Activated T-cell treated with anti-CD3 and anti-CD28 coated beads for 1 hour (primary cell): ENCODE data around the gene NOTO.
A peak's percentile ranks its signal among the peaks of the same experiment; 100 is the strongest.

Experiments
- DNase-seq: peaks from one replicate; pipeline ENCODE4 v3.0.0-alpha.2; 2020; ENCODE audit warnings: low read depth

Gene NOTO

DNA sequence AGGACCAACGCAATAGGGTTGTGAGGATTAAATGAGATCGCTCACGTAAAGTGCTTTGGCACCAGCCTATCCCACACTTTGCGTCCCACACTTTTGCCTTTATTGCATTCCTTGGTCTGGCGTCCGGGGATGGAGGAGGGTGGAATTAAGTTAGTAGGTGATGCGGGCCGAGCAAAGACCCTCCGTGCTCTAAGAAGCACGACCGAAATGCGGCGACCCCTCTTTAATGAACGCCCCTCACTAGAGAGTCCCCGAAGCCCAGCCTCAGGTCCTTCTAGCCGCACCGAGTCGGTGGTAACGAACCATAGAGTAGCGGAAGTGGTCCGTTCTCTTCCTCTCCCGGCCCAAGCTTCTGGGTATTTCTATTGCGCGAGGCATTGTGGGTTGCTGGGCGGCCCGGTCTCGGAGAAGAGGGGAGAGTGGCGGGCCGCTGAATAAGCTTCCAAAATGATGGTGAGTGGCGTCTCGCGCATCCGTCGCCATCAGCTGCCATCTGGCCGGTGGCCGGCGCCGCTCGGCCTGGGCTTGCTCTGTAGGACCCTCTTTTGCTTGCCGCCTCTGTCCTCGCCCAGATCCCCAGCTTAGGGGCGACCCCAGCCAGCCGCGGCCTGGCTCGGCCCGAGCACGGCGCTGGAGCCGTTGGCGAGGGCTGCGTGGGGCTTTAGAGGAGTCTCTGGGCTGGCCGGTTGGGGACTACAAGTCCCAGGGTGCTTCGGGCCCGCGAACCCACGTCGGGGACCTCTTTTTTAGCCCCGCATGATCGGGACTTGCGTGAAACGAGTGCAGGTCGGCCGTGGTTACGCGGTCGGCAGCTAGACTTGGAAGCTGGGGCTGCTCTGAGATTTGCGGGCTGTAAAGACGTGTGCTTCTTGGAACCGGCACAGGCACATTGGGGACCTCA is 31.8 kb downstream of the NOTO start, which contains the start of gene CCT7:
TSS of gene CCT7 (plus strand) at position 377 of the 901 bp plus-strand sequence. CDS start at position 448, 71 bp downstream.
- peak; percentile 78 for DNase-seq

DNA sequence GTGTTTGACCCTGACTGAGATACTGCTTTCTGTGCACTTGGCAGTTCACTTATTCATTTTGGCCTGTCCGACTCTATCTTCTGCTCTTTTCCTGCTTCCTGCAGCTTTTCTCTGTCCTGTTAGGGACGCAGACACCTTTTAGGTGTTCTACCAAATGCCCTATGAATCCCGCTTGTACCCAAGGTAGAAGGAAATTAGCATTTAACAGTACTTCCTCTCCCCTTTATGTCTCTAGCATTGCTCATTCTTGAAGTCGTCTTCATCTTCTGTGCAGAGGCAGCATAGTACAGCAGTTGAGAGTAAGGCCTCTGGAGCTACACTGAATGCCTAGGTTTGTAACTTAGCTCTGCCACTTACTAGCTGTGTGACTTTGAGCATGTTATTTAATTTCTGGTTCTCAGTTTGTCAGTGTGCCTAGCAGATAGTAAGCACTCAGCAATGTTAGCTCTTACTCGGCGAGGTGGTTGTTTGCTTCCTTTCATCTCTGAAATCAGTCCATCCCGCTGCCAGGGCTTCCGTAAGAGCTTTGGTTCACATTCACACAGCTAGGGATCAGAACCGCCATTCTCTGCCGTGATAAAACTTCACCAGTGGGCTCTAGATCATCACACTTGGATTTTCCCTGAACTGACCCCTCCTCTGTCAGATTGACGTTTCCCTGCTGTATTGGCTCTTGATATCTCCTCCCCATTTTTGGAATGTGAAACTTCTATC is 33.1 kb downstream of the NOTO start:
- no peak for DNase-seq

DNA sequence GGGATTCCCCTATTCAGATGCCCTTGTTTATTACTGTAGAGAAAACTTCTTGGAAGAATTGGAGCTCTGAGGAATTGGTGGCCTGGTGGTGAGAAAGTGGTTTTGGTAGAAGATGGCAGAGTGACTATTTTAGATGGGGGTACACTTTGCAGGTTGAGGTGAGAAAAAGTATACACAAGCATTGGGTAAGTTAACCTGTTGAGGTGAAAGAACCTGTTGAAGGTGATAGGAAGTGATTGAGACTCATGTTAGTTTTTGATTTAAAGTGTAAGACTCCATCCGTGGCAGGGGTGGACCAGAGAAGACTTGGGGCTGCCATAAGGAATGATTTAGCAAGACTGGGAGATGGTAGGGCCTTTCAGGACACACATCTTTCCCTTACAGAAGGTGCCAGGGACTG is 34.8 kb downstream of the NOTO start:
- no peak for DNase-seq

DNA sequence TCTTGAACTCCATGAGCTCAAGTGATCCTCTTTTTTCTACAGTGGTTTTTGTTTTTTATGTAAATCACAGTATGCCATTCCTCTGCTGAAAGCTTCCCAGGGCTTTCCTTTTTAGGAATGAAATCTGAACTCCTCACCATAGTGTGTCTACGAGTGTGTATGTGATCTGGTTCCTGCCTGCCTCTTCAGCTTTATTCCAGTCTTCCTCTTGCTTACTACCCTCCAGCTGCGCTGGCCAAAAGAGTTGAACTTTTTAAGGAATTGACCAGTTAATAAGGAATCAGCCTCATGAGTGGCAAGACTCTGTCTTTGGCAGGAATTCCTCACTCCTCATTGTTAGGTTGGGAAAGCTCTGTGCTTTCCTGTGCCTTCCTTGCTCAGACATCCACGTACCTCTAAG is 35.8 kb downstream of the NOTO start:
- DNase-seq: no peak

DNA sequence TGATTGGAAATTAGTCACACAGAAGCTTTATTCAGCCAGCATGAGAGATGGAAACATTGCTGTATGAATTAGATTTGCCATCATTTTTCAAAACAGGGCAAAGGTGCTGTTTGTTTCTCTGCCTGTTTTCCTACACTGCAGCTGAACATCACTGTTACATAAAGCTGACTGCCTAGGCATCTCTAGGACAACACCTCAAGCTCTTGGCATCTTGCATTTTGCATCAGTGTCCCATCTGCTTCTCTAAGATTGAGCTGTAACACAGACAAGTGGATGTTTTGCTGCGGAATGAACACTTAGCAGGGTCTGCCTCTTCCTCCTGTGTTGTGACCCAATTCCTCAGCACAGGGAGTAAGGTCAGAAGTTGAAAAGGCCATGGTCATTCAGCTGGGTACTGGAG is 36.6 kb downstream of the NOTO start:
- DNase-seq: no peak

DNA sequence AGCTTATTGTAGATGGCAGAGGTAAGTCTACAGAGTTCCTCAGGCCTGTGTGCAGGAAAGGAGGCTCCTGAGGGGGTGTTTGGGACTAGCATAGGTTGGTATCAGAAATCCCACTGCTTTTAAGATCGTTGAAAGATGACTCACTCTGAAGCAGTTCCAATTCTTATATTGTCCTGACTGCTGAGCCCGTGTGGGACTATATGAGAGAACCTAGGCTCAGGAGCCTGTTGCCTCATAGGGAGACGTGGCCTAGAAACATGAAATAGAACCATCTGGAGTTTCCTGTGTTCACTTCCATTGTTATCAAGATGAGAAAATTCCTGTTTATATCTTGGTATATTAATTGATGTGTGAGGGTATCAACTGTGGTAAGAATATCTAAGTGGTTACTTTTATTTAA is 37.4 kb downstream of the NOTO start:
- DNase-seq: no peak

DNA sequence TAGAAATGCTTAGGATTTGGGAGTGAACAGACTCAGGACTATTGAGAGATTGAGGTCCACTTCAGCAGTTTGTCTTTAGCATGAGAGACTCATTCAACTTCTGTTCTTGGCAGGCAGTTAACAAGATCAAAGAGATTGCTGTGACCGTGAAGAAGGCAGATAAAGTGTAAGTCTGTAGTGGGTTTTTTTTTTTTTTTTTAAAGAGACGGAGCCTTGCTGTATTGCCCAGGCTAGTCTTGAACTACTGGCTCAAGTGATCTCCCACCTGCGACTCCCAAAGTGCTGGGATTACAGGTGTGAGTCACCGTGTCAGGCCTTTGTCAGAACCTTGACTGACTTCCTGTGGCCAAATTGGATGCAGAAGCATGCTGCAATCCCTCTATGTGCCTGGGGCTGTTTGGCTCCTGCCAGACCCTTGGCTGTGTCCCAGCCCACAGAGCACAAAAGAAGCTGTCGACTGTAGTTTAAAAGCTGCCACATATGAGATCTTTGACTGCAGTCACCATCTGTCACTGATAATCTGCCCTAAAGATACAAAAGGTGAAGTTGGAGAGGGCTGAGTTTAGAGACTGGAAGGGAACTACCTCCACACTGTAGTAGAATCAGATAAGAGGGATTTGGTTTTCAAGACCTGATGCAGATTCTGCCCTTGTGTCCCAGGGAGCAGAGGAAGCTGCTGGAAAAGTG is 41.7 kb downstream of the NOTO start:
- DNase-seq: no peak

DNA sequence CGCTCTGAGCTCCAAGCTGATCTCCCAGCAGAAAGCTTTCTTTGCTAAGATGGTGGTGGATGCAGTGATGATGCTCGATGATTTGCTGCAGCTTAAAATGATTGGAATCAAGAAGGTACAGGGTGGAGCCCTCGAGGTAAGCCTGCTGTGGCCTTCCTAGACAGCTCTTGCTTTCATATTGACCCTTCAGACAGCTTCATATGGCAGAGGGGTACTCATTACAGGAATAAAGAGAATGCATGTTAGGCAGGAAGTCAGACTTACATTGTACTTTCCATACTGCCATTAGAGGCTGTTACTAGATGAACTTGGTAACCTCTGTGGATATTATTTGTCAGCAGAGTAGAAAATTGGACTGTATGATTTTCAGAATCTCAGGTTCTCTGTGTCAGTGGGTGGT is 42.2 kb downstream of the NOTO start:
- DNase-seq: no peak

DNA sequence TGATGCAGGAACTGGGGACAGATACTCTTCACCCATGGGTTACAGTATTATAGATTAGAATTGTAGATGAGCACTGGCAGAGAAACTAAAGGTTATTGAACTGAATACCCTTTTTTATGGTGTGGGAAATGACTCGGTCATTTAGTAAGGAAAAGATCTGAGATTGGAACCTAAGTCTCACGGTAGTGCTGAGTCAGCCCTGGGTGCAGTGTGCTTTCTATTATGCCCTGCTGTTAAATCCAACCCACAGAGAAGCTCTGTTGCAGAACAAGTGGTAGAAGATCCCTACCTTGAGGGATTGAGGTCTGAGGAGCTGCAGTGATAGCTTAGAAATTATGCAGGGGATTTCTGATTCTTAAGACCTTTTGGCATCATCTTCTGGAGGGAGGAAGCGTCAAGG is 44.5 kb downstream of the NOTO start:
- DNase-seq: no peak

DNA sequence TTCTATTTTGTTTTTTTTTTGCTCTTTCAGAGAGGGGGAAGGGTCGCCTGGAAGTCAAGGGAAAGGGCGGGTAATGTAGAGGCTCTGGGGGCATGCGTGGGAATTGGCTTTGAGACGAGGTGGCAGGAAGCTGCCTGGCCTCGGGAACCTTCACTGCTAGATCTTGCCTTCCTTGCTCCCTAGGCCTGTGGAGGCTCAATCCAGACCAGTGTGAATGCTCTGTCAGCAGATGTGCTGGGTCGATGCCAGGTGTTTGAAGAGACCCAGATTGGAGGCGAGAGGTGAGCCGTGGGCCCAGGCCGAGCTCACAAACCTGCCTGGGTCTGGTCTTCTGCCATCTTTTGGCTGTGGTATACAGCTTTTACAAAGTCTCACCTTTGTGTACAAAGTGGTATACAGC is 47.3 kb downstream of the NOTO start:
- no peak for DNase-seq

DNA sequence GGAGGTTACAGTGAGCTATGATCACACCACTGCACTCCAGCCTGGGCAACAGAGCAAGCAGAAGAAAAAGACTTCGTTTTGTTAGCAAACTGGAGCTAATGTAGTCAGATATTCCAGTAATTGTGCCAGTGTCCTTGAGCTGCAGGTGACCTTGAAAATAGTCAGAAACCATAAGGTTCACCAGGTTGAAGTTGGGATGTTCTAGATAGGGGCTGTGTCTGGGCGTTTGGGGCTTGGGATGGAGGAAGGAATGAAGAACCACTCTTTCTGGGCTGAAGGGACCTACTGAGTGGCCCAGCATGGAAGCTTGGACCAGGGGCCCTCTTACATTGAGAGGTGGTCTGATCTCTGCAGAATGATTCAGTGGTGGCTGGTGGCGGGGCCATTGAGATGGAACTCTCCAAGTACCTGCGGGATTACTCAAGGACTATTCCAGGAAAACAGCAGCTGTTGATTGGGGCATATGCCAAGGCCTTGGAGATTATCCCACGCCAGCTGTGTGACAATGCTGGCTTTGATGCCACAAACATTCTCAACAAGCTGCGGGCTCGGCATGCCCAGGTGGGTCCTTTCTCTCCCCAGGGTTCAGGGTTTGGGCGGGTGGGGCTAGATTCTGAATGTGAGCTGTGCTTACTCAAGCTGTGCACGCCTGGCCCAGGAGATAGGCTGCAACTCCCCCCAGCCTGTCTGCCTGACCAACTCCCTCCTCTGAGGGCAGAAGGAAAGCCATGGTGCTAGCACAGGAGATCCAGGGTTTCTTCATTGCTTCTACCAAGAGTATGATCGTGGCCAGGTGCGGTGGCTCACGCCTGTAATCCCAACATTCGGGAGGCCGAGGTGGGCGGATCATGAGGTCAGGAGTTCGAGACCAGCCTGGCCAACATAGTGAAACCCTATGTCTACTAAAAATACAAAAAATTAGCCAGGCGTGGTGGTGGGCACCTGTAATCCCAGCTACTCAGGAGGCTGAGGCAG is 48.8 kb downstream of the NOTO start:
- no peak for DNase-seq

DNA sequence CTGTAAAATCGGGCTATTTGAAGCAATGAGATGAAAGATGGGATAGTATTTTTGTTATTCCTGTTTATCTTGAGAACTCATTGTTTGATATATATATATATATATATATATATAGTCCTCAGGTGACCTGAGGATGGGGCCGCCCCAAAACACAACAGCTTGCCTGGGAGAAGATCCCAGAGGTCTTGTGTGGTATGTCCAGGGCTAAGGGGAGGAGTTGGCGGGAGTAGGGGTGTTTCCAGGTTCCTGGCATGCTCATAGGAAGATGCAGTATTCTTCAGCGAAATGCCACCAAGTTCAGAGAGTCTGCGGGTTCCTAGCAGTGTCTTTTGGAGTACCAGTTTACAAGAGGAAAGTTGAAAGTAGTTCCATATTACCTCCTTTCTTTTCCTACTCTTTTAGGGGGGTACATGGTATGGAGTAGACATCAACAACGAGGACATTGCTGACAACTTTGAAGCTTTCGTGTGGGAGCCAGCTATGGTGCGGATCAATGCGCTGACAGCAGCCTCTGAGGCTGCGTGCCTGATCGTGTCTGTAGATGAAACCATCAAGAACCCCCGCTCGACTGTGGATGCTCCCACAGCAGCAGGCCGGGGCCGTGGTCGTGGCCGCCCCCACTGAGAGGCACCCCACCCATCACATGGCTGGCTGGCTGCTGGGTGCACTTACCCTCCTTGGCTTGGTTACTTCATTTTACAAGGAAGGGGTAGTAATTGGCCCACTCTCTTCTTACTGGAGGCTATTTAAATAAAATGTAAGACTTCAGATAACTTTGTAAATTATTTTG is 50.1 kb downstream of the NOTO start:
- DNase-seq: no peak

DNA sequence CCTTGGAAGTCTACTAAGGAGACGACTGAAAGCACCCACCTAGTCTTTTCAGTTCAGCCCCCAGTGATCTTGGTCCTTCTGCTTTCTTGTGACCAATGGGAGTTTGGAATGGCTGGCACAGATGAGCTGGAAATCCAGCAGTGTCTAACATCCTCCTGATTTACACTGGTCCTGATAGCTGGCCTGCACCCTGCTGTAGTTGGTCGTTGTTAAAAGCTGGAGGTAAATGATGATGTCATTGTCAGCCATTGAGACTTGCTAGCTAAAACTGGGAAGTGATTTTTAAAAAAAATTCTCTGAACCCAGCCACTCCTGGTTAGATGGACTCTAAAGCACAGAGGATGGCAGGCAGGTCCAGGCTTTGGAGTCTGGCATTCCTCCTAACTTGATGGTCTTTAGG is 51.0 kb downstream of the NOTO start:
- DNase-seq: no peak

DNA sequence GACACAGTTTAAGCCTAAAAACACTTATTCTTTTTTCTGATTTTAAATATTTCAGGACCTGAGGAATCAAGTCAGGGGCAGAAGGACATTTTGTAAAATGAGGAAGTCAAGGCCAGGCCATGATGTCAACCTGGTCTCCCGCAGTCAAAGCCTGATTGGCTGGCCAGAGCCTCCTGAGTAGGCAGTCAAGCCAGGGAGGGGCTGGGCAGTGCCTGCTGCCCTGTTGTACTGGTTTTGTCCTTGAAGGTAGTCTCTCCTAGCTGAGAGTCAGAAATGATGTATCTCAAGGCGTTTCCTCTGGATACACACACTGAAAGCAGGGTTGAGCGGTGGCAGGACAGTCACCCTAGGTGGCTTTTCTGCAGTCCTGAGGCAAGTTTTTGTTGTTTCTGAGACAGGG is 51.5 kb downstream of the NOTO start:
- no peak for DNase-seq

DNA sequence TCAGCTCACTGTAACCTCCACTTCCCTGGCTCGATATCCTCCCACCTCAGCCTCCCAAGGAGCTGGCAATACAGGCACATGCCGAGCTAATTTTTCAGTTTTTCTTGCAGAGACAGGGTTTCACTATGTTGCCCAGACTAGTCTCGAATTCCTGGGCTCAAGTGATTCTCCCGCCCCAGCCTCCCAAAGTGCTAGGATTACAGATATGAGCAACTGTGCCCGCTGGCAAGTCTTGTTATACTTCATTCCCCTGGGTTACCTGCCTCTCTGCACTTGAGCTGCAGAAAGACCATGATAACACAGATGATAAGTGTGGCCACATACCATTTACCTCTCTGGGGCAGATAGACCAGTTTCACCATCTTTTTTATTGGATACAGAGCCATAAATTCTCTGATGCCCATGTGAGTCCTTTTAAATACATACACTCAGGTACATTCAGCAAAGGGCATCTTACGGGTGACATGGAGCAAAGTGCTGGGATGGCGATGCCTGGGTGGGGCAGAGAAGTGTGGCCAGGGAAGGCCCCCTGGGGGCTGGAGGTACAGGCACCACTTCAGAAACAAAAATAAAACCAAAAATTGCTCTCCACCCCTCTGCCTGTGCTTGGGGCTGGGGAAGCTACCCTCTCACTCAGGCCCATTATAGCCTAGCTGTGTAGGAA is 52.1 kb downstream of the NOTO start:
- no peak for DNase-seq

DNA sequence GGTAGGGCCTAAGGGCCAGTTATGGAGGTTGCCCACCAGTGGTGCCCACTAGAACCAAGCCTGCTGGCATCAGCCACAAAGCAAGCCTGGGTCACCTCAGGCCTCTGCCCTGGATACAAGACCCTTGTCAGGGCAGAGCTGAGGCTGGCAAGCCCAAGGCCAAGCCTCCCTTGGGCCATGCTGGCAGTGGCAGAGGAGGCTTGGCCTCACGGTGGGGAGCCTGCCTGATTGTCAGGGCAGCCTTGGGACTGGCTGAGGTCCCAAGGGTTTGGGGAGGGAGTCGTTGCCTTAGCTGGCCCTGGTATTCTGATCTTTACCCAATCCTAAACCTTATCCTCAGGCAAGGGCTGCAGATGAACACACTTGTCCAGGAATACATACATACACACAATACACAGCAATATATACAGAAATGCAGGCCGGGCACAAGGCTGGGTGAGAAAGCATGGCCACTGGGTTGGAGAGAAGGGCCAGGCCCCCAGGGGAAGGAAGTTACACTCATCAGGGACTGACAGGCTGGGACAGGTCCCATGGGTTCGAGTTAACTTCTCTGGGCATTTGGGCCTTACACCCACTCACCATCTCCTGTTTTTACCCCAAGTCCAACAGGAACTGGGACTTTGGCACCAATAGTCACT is 52.8 kb downstream of the NOTO start:
- no peak for DNase-seq

DNA sequence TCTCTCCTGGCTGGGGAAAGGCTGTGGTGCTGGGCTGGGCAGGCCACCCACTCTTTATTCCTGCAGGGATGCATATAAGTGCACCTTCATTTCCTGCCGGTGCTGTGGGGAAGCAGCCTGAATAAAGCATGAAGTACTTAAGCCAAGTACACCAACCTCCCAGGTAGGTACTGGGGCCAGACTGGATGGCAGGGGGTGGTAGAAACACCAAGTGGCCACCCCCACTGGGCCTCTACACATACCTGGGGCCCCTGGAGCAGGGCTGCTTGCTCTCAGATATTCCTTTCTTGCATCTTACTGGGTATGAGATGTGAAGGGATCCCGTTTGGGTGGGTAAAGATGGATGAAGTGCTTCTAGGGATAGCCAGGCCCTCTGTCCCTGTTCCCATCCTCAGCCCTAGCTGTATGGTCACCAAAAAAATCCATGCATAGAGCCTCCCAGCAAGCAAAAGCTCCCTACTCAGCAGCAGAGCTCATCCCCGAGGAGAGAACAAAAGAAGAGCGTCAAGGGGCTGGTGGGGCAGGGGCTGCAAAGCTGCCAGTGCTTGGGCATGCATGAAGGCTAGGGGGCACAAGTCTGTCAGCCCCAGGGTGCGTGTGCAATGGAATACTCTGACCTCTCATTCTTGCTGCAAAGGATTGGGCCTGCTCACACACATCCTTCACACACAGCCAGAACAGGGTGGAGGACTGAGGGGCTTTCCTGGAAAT is 53.7 kb downstream of the NOTO start:
- DNase-seq: no peak

DNA sequence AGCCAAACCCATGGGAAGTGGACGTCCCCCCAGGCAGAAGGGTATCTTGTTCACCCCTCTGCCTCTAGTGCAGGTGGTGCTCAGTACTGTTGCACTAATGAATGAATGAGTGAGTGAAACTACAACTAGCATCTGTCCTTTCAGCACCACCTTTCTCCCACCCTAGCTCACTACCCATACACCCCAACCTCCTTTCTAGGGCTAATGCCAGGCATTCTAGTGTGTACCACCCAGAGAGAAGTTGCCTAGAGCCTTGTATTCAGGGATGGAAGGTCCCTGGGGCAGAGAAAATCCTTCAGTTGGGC is 54.2 kb downstream of the NOTO start:
- no peak for DNase-seq

DNA sequence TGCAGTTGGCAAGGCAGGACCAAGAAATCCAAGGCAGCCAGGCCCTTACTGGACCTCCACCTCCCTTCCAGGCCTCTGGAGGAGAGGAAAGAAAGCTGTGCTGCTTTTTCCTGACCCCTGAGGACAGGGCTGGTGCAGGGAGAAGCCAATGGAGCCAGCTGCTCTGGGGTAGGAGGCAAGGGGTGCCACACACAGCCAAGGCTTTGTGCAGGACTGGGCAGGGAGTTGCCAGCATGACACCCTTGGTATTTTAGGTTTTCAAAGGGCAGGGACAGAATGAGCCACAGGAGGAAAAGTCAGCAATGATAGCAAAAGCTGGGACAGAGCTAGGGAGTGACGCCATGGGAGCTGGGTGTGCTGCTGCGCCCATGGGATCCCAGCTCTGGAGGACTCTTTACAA is 54.6 kb downstream of the NOTO start:
- no peak for DNase-seq
